Stimulated activated CD8-positive, alpha-beta memory T cell treated with anti-CD3 and anti-CD28 coated beads, Interleukin-7, amount 100 ng/mL, for 48 hours (primary cell): ENCODE results near the gene STXBP3.
"Not testable (repeated sequence)": the region's sequence is repeated elsewhere in the genome, so short reads cannot be mapped to it uniquely, and the experiment has no call there.

ENCODE experiments used
- DNase-seq, 2 donors: peaks; one replicate each; pipeline ENCODE4 v3.0.0-alpha.2; 2020; ENCODE audit warnings: low read depth in 1 of 2; ENCODE audit errors: extremely low read depth in 1 of 2

STXBP3 gene

GRCh38 chr1:108746382-108747170 lies at the start of gene STXBP3:
Gene STXBP3 (plus strand): TSS chr1:108746674. CDS start chr1:108746738, 64 bp downstream.
- DNase-seq: peak; percentile 99 to 100

GRCh38 chr1:108699375-108700332 lies 46.8 kb upstream of the STXBP3 start:
- no peak for DNase-seq

- DNase-seq: no peak
Observed at GRCh38 chr1:108701176-108701849, 45.2 kb upstream of the STXBP3 start.

GRCh38 chr1:108702109-108702508 lies 44.4 kb upstream of the STXBP3 start:
- DNase-seq: not testable (repeated sequence)

GRCh38 chr1:108703939-108704338 lies 42.5 kb upstream of the STXBP3 start:
- no peak for DNase-seq

GRCh38 chr1:108704496-108704895 lies 42.0 kb upstream of the STXBP3 start:
- no peak for DNase-seq

- no peak for DNase-seq
Observed at GRCh38 chr1:108706643-108707042, 39.8 kb upstream of the STXBP3 start.

GRCh38 chr1:108708691-108709660 lies 37.5 kb upstream of the STXBP3 start:
- peak in 1 of 2 donors; percentile 57 for DNase-seq

- no peak for DNase-seq
Observed at GRCh38 chr1:108712606-108713150, 33.8 kb upstream of the STXBP3 start, which contains the start of gene FNDC7. Gene FNDC7 (plus strand): TSS chr1:108712908. CDS start chr1:108712934, 26 bp downstream.

GRCh38 chr1:108715932-108716331 lies 30.5 kb upstream of the STXBP3 start:
- DNase-seq: no peak

- DNase-seq: no peak
Observed at GRCh38 chr1:108716437-108717230, 29.8 kb upstream of the STXBP3 start.

GRCh38 chr1:108717774-108718316 lies 28.6 kb upstream of the STXBP3 start:
- DNase-seq: no peak

- DNase-seq: no peak
Observed at GRCh38 chr1:108718927-108719655, 27.4 kb upstream of the STXBP3 start.

- DNase-seq: no peak
Observed at GRCh38 chr1:108719656-108720435, 26.6 kb upstream of the STXBP3 start.

GRCh38 chr1:108722292-108722691 lies 24.2 kb upstream of the STXBP3 start:
- no peak for DNase-seq

GRCh38 chr1:108725906-108726305 lies 20.6 kb upstream of the STXBP3 start:
- DNase-seq: no peak

- no peak for DNase-seq
Observed at GRCh38 chr1:108728327-108728923, 18.0 kb upstream of the STXBP3 start.
